ENCODE measurements around the gene PKP4. TPM values are rescaled to one million over a fixed set of nuclear protein-coding genes. Genes with fewer than 3 reads are reported as not detected.
A peak's percentile ranks its signal among the peaks of the same experiment; 100 is the strongest.

Gene PKP4
- total RNA-seq, 1 experiment from 2014 or later, result 67.7 TPM

DNA sequence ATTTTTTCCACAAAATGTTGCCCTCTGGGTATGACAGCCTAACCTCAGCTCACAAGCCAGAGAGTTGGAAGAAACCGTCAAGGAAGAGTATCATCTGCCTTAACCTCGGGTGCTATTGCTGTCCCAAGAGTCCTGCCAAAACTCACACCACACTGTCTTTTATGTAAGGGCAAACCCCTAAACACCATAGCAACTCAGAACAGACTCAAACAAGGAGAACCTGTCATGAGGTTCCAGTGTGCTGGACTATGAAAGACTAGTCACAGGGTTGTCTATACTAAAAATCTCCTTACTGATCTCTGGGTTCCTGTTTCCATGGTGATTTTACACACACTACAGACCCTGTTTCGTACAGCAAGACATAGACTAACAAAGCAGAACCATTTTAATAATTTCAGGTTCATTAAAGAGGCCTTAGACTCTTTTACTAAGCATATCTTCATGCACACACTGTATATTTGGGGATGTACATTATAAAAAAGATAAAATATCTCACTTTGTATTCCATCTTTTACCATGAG, 159.8 kb downstream of the PKP4 start:
- no peaks in the 10 kb centered on the region for H3K27me3 ChIP-seq (replicated peaks; ENCODE audit: insufficient read depth, low read depth, low read length, poor library complexity)
- no TSS peak for BruUV-seq (replicated peaks)
- CTCF ChIA-PET, result no interaction called here
- DNase-seq (ENCODE audit: low spot score), result no peak
- H3K27ac ChIP-seq (ENCODE audit: low read depth, low read length, poor library complexity, severe bottlenecking), result no peak overlapping the region
- peaks cover 10% of the 10 kb centered on the region for H3K4me1 ChIP-seq (ENCODE audit: insufficient read depth, low read length, poor library complexity, severe bottlenecking)
- H3K36me3 ChIP-seq (ENCODE audit: insufficient read depth, low read length, poor library complexity, severe bottlenecking), result no peaks in the 10 kb centered on the region
- TF ChIP-seq EZH2 (IDR thresholded peaks at IDR 0.05; ENCODE audit: borderline replicate concordance, low read depth, low read length, poor library complexity, severe bottlenecking), result no peak
- TF ChIP-seq, protein P1, sequence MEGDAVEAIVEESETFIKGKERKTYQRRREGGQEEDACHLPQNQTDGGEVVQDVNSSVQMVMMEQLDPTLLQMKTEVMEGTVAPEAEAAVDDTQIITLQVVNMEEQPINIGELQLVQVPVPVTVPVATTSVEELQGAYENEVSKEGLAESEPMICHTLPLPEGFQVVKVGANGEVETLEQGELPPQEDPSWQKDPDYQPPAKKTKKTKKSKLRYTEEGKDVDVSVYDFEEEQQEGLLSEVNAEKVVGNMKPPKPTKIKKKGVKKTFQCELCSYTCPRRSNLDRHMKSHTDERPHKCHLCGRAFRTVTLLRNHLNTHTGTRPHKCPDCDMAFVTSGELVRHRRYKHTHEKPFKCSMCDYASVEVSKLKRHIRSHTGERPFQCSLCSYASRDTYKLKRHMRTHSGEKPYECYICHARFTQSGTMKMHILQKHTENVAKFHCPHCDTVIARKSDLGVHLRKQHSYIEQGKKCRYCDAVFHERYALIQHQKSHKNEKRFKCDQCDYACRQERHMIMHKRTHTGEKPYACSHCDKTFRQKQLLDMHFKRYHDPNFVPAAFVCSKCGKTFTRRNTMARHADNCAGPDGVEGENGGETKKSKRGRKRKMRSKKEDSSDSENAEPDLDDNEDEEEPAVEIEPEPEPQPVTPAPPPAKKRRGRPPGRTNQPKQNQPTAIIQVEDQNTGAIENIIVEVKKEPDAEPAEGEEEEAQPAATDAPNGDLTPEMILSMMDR (conservative IDR thresholded peaks at IDR 0.05; ENCODE audit: low read depth, low read length), result no peak
- POLR2A ChIA-PET (ENCODE audit: low non-redundant PET), result no interaction called here
- H3K4me3 ChIP-seq (ENCODE audit: low read depth, low read length, poor library complexity, severe bottlenecking), result no peak overlapping the region
- intact Hi-C loops (cut with micrococcal nuclease; ENCODE audit: unreplicated experiment), result loop anchor here (5.0 kb wide), 2 partner anchors 159 to 439 kb away; partner anchors contain the start of genes CCDC148 and PKP4
- H3K9me3 ChIP-seq (ENCODE audit: low read depth, low read length, poor library complexity, severe bottlenecking), result no peaks in the 10 kb centered on the region

DNA sequence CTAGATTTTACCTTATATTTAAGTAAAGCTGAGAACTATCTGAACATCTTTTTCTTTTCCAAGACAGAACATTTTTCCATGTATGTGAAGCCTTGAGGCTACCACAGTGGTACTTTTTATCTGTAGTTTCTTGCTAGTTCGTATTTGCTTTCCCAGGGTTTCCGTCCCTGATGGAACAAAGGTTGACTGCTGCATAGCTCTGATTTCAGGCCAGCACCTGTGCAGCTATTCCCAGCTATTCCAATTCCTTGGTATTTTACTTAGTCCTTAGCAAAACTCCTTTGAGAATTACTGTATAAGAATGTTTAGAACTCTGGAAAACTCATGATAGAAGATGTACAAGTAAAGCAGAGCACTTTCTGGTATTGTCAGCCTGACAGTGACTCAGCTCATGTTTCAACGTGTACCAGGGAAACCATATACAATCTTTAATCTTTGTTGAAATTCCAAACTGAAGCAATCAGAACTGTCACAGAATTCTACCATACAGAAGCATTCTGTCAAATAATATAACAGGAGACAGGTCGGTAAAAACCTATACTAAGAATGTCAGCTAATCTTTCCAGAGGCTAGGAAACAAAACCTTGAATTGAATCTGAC, 162.2 kb downstream of the PKP4 start:
- peaks cover 10% of the 10 kb centered on the region for H3K4me1 ChIP-seq (ENCODE audit: insufficient read depth, low read length, poor library complexity, severe bottlenecking)
- no peak for DNase-seq (ENCODE audit: low spot score)
- POLR2A ChIA-PET (ENCODE audit: low non-redundant PET), result interaction anchor here (0.6 to 1.0 kb wide), 2 partner anchors 29 to 585 kb away, joined by 3 read pairs; no protein-coding TSS in a partner anchor
- H3K9me3 ChIP-seq (ENCODE audit: low read depth, low read length, poor library complexity, severe bottlenecking), result no peaks in the 10 kb centered on the region
- CTCF ChIA-PET, result no interaction called here
- no peak overlapping the region for H3K4me3 ChIP-seq (ENCODE audit: low read depth, low read length, poor library complexity, severe bottlenecking)
- no peaks in the 10 kb centered on the region for H3K27me3 ChIP-seq (replicated peaks; ENCODE audit: insufficient read depth, low read depth, low read length, poor library complexity)
- peak overlapping the region; percentile 31 for H3K27ac ChIP-seq (ENCODE audit: low read depth, low read length, poor library complexity, severe bottlenecking)
- no TSS peak for BruUV-seq (replicated peaks)
- peaks cover under 1% of the 10 kb centered on the region for H3K36me3 ChIP-seq (ENCODE audit: insufficient read depth, low read length, poor library complexity, severe bottlenecking)
- intact Hi-C loops (cut with micrococcal nuclease; ENCODE audit: unreplicated experiment), result loop anchor here (5.0 kb wide), 2 partner anchors 162 to 442 kb away; partner anchors contain the start of genes CCDC148 and PKP4
- TF ChIP-seq, protein P1 (conservative IDR thresholded peaks at IDR 0.05; ENCODE audit: low read depth, low read length), result no peak
- no peak for TF ChIP-seq EZH2 (IDR thresholded peaks at IDR 0.05; ENCODE audit: borderline replicate concordance, low read depth, low read length, poor library complexity, severe bottlenecking)

DNA sequence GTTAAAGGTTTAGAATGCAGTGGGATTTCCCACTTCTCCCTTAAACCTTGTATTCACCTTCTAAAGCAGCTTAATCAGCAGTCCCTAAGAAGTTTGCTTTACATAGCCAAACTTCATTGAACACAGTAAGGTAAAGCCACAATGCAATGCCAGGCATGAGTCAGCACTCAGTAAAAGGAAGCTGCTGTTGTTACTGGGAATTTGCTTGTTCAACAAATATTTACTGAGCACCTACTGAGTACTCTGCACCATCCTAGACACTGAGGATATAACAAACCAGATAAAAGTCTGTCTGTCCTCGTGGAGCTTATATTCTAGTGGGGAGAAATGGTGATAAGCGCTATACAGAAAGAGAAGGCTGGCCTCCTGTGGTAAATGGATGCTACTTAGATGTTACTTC, 162.7 kb downstream of the PKP4 start:
- no peaks in the 10 kb centered on the region for H3K9me3 ChIP-seq (ENCODE audit: low read depth, low read length, poor library complexity, severe bottlenecking)
- H3K4me3 ChIP-seq (ENCODE audit: low read depth, low read length, poor library complexity, severe bottlenecking), result no peak overlapping the region
- H3K4me1 ChIP-seq (ENCODE audit: insufficient read depth, low read length, poor library complexity, severe bottlenecking), result peaks cover 10% of the 10 kb centered on the region
- H3K27me3 ChIP-seq (replicated peaks; ENCODE audit: insufficient read depth, low read depth, low read length, poor library complexity), result no peaks in the 10 kb centered on the region
- H3K27ac ChIP-seq (ENCODE audit: low read depth, low read length, poor library complexity, severe bottlenecking), result peak overlapping the region; percentile 31
- POLR2A ChIA-PET (ENCODE audit: low non-redundant PET), result interaction anchor here (0.6 to 1.0 kb wide), 2 partner anchors 28 to 585 kb away, joined by 3 read pairs; no protein-coding TSS in a partner anchor
- CTCF ChIA-PET, result no interaction called here
- peak; percentile 18 for DNase-seq (ENCODE audit: low spot score)
- BruUV-seq (replicated peaks), result no TSS peak
- TF ChIP-seq, protein P1 (conservative IDR thresholded peaks at IDR 0.05; ENCODE audit: low read depth, low read length), result no peak
- TF ChIP-seq EZH2 (IDR thresholded peaks at IDR 0.05; ENCODE audit: borderline replicate concordance, low read depth, low read length, poor library complexity, severe bottlenecking), result no peak
- intact Hi-C loops (cut with micrococcal nuclease; ENCODE audit: unreplicated experiment), result loop anchor here (5.0 kb wide), 2 partner anchors 162 to 442 kb away; partner anchors contain the start of genes CCDC148 and PKP4
- peaks cover 5% of the 10 kb centered on the region for H3K36me3 ChIP-seq (ENCODE audit: insufficient read depth, low read length, poor library complexity, severe bottlenecking)

Measured in A673 (cell line).